IMR-90 (cell line): ENCODE measurements around the gene CLPTM1L.

ENCODE experiments used
- BHLHE40 ChIP-seq: fragments of 150-350 bp; IDR thresholded peaks from 2 replicates; pipeline ENCODE4 v1.6.1; 2016; ENCODE audit warnings: mild to moderate bottlenecking, low read depth, low read length
- CEBPB ChIP-seq: IDR thresholded peaks from 2 replicates; pipeline ENCODE4 v1.6.1; 2012; ENCODE audit warnings: low read depth, low read length, improper control_type of control experiment
- CTCF ChIP-seq: conservative IDR thresholded peaks from 2 replicates; pipeline ENCODE4 v1.5.1; 2012; ENCODE audit warnings: mild to moderate bottlenecking, low read depth, low read length, improper control_type of control experiment
- ELK1 ChIP-seq: fragments of 150-350 bp; IDR thresholded peaks from 2 replicates; pipeline ENCODE4 v1.6.1; 2016; ENCODE audit warnings: low read depth, mild to moderate bottlenecking, low read length, moderate library complexity, borderline replicate concordance
- FOS ChIP-seq: fragments of 150-350 bp; IDR thresholded peaks from 2 replicates; pipeline ENCODE4 v1.6.1; 2016; ENCODE audit warnings: low read depth, low read length
- MAFK ChIP-seq: IDR thresholded peaks from 2 replicates; pipeline ENCODE4 v1.6.1; 2012; ENCODE audit warnings: low read depth, low read length, improper control_type of control experiment
- MAZ ChIP-seq: IDR thresholded peaks from 2 replicates; pipeline ENCODE4 v1.6.1; 2012; ENCODE audit warnings: low read depth, mild to moderate bottlenecking, low read length, improper control_type of control experiment, moderate library complexity, borderline replicate concordance
- MXI1 ChIP-seq: IDR thresholded peaks from 2 replicates; pipeline ENCODE4 v1.6.1; 2012; ENCODE audit warnings: low read depth, mild to moderate bottlenecking, low read length, moderate library complexity, borderline replicate concordance
- POLR2A ChIP-seq: IDR thresholded peaks from 2 replicates; pipeline ENCODE4 v1.6.1; 2012; ENCODE audit warnings: mild to moderate bottlenecking, low read depth, low read length
- RAD21 ChIP-seq: IDR thresholded peaks from 2 replicates; pipeline ENCODE4 v1.6.1; 2012; ENCODE audit warnings: low read length, improper control_type of control experiment
- USF2 ChIP-seq: fragments of 150-350 bp; IDR thresholded peaks from 2 replicates; pipeline ENCODE4 v1.6.1; 2017; ENCODE audit warnings: mild to moderate bottlenecking, antibody characterized with exemption, low read length, low read depth

GRCh38 chr5:1331861-1332405, 13.0 kb downstream of the CLPTM1L start:
- TF ChIP-seq CTCF (no peak), USF2 (no peak), MAZ (no peak), CEBPB (no peak), MAFK (no peak), POLR2A (no peak), BHLHE40 (no peak), MXI1 (no peak), RAD21 (no peak), FOS (no peak), ELK1 (no peak)
